Ramos (cell line): ENCODE measurements around the gene MTCP1.

Experiments
- in situ Hi-C: fragments of 300-500 bp; cut with MboI; formaldehyde crosslinking; loops from one replicate; pipeline ENCODE4 v1.14.3; 2022; ENCODE audit warnings: low sequenced_read_pairs; ENCODE audit not compliant: unreplicated experiment

MTCP1 gene

DNA sequence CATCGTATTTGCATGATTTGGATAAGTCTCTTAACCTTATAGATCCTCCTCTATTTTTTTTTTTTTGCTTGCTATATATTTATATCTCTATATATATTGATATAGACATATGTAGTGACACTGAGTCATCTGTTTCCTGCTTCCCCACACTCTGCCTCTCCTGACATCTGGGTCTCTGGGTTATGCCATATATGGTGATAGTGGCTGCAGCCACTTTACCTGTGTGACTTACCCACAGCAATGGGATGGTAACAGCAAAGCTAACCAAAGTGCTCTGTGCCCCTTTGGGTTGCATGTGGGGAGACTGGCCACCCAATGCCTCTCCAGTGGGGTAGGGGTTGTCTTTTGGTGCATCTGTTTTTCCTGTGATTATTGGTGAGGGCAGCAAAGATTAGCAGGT lies 14.5 kb downstream of the MTCP1 start:
- in situ Hi-C loops, result loop anchor here (10.0 to 25.0 kb wide), 2 partner anchors 72 to 294 kb away; partner anchors contain the start of genes DKC1 and GAB3

DNA sequence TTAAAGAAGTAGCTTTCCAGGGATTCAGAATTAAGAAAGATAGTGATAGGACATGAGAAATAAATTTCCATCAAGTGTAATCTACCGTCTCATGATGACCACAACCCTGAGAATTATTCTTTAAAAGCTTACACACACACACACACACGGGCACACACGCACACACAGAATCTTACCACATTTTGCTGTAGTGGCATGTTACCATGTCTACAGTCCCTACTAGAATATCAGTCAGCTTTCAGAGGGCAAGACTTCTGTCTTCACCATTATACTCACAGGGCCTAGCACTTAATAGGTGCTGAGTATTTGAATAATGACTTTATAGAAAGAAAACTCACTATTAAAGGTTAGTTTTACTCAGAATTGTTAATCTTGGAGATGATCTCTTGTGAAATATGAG lies 15.4 kb downstream of the MTCP1 start:
- in situ Hi-C loops, result loop anchor here (10.0 to 25.0 kb wide), 2 partner anchors 71 to 293 kb away; partner anchors contain the start of genes DKC1 and GAB3

DNA sequence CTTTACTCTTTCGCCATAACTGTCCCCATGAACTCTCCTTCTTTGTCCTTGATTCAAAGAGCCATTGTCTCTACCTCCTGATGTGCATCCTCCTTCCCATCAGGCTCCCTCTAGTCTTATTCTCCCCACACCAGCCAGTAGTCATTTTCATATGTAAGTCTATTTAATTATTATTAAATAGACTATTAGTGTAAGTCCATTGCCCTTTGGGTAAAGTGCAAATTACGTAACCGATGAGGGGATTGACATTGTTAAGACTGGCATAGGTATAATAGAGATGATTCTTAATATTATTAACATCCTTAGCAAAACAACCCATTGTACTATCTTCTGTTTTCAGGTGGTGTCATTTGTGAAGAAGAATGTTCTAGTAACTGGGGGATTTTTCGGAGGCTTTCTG lies 16.7 kb downstream of the MTCP1 start:
- in situ Hi-C loops, result loop anchor here (10.0 to 25.0 kb wide), 2 partner anchors 69 to 292 kb away; partner anchors contain the start of genes DKC1 and GAB3

DNA sequence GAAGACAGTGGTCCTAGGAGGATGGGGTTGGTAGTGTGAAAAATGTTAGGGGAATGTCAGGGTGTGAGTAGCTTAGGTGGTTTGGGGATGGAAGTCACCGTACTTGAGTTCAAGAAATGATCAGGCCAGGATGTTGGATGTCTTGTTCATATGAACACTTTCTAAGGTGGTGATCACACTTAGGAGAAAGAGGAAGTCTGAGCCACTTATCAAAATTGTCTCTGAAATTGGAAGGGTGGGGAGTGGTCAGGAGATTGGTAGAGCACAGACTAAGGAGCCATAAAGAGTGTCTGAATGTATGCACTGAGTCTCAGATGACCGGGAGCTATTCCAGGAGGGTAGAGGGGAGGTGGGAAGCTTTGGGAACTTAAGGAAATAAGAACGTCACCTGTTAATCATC lies 17.3 kb downstream of the MTCP1 start:
- in situ Hi-C loops, result loop anchor here (10.0 to 25.0 kb wide), 2 partner anchors 69 to 291 kb away; partner anchors contain the start of genes DKC1 and GAB3

DNA sequence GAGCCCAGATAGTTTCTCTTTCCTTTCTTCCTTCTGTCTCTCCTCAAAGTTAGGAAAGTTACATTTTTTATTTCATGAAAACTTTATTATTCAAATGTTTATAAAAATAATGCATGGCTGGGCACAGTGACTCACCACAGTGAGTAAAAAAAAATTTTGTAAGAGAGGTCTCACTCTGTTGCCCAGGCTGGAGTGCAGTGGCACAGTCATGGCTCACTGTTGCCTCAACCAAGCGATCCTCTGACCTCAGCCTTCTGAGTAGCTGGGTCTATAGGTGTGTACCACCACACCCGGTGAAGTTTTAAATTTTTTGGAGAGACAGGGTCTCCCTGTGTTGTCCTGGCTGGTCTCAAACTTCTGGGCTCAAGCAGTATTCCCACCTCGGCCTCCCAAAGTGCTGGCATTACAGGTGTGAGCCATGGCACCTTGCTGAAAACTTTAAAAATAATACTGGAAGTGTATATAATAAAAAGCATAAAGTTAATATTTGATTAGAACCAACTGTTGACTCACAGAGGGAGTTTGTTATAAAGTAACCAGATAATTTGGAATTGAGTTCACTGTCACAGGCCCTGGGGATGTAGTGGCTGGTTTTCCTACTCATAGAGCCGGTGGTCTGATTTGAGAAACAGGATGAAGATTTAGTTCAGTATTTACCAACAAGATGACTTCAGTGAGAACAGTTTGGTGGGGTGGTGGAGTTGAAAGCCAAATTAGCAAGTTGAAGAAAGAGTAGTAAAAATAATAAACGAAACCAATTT lies 18.0 kb downstream of the MTCP1 start:
- in situ Hi-C loops, result loop anchor here (10.0 to 25.0 kb wide), 2 partner anchors 68 to 291 kb away; partner anchors contain the start of genes DKC1 and GAB3

DNA sequence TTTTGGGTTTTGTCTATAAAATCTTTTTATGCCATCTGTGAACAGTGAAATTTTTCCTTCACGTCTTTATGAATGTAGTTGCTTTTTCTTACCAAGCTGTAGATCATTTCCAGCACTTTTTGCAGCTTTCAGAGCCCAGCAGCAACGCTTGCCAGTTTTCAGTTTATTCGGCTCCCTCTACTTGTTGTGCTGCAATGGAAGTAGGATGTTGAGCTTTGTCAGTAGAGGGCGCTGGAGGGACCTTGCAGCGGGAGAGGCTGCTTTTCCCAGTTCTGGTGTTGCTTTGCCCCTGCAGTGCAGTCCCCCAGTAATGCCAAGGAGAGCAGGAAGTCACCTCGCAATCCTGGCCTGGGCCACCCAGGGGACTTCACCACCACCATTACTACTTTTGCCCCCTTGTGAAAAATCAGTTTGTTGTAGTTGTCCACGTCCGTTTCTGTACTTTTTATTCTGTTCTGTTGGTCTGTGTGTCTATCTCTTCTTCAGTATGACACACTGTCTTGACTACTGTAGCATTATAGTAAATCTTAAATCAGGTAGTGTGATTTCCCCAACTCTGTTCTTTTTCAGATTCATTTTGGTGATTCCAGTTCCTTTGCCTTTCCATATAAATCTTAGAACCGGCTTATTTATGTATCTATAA lies 21.8 kb downstream of the MTCP1 start:
- in situ Hi-C loops, result no loop called here

DNA sequence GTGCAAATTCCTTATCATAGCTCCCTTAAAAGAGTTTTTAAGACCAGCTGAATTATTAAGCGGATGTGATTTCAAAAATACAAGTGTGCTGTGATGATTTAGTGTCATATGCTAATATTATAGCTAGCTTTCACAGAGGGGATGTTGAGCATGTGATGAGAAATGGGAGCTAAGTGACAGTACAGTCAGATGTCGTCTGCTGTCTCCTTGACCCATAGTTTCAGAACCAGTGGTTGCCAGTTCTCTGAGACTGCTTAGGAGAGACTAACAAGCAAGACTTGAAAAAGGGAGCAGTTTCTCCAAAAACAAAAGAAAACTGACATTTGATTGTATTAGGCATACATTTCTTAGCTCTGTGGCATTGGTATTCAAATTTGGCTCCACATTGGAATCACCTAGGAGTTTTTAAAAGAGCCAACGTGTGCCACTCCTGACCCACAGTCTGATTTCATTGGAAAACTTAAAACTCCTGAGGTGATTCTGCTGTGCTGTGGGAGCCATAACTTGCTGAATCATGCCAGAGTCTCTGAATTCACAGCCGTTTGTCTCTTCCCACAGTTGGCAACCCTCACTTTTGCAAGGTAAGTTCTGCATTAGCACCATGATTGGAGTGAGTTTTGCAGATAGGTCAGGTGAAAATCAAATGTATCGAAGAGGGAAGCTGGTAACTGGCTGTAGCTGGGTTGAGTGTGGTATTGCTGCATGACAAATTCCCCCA lies 24.0 kb downstream of the MTCP1 start:
- in situ Hi-C loops, result no loop called here

DNA sequence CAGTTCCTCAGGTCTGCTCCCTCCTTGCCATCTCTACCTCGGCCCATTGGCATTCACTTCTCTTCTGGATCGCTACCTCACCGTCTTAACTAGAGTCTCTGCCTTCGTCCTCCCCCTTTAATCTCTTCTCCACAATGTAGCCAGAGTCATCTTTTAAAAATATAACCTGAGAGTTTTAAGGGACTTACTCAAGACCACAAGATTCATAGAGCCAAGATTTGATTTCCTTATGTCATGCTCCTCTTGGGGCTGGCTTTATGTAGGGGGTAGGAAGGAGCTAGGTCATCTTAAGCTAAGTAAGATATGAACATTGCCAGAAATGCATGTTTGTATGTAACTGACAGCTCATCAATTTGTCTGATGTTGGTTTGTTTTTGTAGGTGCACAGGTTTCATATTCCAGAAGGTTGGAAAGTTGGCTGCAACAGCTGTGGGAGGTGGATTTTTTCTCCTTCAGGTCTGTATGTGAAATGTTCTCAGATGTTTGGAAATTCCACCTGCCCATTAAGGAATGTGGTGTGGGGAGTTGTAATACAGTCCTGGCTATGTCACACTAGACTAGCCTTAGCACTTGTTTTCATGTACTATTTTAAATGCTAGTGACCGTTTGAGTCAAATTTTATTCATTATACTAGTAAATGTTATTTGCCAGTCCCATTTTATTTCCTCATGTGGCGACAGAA lies 24.7 kb downstream of the MTCP1 start:
- in situ Hi-C loops, result no loop called here

DNA sequence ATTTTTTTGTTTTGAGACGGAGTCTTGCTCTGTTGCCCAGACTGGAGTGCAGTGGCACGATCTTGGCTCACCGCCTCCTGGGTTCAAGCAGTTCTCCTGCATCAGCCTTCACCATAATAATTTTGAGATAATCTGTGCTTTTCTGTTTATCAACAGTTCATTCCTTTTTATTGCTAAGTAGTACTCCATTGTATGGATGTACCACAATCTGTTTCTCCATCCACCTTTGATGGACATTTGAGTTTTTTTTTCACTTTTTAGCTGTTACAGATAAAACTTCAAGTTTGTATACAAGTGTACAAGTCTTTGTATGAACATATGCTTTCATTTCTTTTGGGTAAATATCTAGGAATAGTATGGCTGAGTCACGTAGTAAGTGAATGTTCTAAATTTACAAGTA lies 35.2 kb downstream of the MTCP1 start:
- in situ Hi-C loops, result no loop called here

DNA sequence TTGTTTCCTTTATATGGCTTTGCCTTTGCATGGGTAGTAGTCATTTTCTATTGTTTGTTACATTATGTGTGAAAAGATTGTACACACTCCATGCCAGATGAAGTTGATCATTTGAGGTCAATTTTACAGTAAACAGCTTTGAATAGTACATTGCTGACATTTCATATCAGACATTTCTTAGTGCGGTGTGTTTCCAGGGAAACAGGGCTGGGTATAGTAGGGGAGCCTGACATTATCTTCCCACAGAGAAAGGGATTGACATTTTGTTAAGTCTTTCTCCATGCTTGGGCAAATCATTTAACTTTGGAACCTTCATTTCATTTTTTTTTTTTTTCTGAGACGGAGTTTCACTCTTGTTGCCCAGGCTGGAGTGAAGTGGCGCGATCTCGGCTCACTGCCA lies 39.3 kb downstream of the MTCP1 start:
- in situ Hi-C loops, result no loop called here

DNA sequence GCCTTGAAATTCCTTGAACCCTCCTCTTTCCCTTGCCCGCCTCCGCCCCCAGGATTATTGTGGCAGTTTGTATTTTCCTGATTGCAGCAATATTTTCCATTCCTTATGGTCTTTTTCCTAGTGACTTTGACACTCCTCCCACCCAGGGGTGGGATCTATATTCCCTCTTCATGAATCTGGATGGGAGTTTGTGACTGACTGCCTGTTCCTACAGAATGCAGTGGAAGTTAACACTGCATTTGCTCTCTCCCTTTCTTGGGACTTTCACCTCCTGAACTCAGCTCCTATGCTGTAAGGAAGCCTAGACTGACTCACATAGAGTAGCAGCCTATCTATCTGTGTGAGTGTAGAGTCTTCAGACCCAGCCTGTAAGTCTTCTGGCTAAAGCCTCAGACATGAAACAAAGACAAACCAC lies 42.1 kb downstream of the MTCP1 start:
- in situ Hi-C loops, result no loop called here

DNA sequence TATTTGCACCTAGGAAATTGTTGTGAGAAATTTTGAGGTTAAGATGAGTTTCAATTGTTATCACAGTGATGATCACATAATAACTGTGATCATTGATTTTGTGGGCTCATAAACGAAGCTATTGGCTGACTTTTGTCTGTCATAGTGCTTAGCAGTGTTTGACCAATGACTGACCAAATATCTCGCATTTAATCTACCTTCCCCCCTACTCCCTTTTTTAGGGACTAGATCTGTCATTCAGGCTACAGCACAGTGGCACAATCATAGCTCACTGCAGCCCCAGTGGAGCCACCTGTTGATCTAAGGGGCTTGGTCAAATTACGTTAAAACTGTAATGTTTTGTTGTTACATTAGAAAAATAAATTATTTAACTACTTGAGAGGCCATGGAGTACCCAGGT lies 42.8 kb downstream of the MTCP1 start:
- in situ Hi-C loops, result no loop called here

DNA sequence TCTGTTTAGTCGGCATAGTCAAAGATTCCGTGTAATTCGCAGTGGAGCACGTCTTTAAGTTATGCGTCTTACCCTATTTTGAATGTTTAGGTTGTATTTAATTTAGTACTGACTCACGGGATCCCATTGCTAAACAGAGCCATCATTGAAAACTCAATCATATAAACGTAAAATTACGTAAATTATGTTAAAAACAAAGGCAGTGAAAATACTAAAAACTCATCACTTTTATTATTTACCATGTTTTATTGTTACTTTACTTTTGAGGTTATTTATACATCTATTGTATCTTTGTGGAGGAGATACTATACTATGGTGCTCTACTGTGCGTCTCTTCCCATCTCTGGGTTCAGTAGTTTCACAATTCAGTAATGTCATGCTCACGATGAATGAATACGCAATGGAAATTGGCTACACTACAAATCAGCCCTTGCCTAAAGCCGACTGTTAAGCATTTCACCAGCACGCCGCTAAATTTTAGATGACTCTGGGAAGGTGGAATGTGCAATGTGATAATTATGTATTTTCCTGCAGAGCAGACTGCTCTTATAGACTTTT lies 43.3 kb downstream of the MTCP1 start:
- in situ Hi-C loops, result no loop called here

DNA sequence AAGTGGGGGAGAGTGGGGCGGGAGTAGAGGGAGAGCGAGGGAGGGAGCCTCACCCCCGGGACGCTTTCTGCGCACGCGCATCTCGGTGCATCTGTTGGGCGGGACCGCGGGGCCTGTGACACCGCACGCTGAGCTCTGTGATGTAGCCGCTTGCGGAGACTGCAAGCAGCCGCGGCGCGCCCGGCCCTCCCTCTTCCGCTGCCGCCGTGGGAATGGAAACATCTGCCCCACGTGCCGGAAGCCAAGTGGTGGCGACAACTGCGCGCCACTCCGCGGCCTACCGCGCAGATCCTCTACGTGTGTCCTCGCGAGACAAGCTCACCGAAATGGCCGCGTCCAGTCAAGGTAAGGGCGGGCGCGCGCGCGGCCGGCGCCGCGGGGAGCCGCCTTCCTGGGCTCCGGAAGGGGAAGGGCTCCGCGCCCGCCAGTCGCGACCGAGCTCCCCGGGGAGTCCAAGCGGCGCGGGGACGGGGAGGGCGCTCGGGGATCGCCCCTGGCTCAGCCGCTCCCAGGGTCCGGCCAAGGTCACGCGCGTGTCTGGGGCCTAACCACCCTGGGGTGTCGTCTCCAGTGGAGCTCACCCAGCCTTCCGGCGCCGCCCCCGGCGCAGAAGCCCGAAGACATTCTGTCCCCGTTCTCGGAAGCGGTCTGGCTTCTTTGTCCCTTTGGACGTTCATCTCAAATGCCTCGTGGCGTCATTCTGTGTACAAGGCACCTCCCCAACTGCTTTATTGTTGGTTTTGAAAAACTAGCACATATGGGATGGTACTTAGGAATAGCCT lies 44.0 kb downstream of the MTCP1 start, which contains the start of gene FUNDC2:
Gene FUNDC2, plus strand, starts transcription at position 118 of the 782 bp plus-strand sequence. Its CDS starts 95 bp downstream, at position 213.
- in situ Hi-C loops, result no loop called here

DNA sequence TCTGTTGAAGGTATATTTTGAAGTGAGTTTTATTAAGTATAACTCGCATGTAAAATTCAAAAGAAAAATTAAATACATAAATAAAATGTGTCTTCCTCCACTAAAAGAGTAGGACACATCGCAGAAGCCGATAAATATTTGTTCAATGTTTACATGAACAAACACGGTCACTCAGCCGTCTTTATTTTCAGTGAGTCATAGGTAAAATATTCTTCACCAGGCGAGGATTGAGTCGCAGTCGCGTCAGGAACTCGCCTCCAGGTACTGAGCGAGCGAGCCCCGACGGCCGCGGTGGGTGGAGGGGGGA lies 44.6 kb downstream of the MTCP1 start:
- in situ Hi-C loops, result no loop called here

DNA sequence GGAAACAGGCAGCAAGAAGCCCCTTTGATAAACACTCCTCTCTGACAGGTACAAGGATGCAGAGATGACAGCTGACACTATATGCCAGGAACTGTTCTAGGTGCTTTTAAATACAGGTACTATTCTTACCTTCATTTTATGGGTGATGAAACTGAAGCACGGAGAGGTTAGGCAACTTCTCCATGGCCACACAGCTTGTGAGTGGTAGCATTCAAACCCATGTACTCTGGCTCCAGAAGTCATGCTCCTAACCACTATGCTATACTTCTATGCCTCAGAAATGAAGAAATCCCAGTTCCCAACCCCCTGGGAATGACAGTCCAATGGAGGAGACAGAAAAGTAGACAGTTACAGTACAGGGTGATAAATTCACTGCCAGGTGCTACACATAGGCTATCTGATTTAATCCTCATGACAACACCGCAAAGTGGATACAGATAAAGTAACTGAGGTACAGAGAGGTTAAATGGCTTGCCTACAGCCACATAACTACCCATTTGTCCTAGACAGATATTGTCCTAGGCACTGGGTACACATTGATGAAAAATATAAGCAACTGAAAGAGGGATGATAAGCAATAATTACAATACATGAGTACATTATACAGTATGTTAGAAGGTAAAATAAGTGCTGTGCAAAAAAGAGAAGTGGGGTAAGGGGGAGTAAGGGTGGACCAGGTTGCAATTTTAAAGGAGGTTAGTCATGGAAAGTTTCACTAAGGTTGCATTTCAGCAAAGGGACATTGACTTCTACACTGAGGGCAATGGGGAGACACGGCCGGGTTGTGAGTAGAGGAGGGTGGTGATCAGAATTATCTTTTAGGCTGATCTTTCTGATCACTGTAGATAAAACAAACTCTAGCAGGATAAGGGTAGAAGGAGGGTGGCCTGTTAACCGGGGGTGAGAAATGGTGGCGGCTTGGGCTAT lies 46.8 kb downstream of the MTCP1 start:
- in situ Hi-C loops, result no loop called here

DNA sequence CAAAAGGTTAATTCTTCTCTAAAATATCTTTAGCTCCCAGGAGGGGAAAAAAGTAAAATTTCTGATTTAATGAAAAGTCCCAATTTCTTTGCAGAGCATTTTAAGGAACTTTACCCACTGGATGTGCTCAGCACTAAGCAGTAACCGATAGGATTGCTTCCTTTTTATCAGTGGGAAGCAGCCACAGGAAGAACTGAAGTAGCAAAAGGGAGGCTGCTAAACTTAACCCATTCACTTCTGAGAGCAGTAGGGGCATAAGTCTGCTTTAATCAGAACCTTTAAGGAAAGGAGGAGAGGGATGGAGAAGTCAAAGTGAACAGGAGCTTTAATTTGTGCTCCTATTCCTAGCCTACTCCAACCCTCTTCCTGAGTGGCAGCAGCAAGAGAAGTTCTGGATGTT lies 48.4 kb downstream of the MTCP1 start, which contains the start of gene F8:
Gene F8, minus strand, starts transcription at position 139 of the 400 bp plus-strand sequence. CDS start 171 bp downstream, outside the sequence.
- in situ Hi-C loops, result no loop called here

DNA sequence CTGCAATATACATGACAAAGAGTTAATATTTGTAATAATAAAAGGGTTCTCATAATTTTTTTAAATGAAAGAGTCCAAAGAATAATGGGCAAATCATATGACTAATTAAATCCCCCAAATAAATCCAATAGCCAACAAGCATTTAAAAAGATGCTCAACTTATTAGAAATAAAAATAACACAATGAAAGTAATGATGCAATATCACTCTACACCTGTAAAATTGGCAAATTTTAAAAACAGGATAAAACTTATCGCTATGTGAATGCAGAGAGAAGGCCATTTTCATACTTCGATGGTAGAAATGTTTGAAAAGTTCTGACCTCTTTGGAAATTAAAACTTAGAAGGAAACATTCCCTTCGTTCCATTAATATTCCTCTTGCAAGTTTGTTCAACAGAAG lies 50.3 kb downstream of the MTCP1 start:
- in situ Hi-C loops, result no loop called here
